Stimulated activated CD8-positive, alpha-beta memory T cell treated with anti-CD3 and anti-CD28 coated beads, Interleukin-15, amount 100 ng/mL, for 48 hours (primary cell): ENCODE measurements around the gene SIGLEC11.
"Not testable (repeated sequence)": the region's sequence is repeated elsewhere in the genome, so short reads cannot be mapped to it uniquely, and the experiment has no call there.

Source experiments
- DNase-seq, 2 donors: peaks; one replicate each; pipeline ENCODE4 v3.0.0-alpha.2; 2020; ENCODE audit warnings: low read depth in 2 of 2

Gene SIGLEC11

DNA sequence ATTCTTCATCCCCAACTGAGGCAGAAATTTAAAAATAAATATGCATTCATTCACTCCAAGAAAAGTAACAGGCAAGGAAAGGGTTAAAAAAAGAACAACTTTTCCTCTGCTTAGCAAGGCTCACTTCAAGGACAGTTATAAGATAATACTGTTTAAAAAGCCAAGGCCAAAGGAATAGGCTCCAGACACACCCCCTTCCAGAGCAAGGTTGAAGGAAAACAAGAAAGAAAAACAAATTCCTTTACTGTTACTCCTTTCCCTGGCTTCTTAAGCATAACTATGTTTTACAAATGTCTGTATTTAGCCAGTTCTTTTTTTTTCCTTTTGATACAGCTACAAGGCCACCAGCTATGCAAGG, 8.5 kb downstream of the SIGLEC11 start:
- DNase-seq = no peak

DNA sequence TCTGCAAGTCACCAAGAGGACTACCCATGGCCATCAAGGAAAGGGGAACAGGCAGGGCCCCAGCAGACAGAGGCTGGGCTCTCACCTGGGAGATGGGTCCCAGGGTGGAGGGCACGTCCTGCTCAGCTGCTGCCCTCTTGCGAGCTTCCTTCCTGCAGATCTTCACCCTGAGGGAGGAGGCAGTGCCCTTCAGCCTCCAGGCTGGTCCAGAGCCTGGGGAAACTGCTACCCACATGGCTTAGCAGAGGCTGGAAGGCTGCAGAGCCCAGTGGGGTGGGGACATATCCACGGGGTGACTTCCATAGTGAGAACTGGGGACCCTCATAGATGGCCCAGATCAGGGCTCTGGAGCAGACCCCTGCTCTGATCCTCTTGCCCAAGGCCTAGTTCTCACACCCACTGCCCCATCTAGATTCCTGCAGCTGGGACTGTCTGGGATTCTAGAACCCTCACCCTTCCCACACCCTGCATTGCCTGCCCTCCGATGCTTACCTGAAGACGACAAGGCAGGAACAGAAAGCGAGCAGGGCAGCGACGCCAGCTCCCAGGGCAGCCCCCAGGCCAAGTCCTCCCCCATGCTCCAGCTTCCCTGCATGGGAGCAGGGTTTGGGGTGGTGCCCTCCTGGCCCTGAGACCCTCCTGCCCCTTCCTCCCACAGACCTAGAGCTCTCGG, 9.0 kb downstream of the SIGLEC11 start:
- no peak for DNase-seq

DNA sequence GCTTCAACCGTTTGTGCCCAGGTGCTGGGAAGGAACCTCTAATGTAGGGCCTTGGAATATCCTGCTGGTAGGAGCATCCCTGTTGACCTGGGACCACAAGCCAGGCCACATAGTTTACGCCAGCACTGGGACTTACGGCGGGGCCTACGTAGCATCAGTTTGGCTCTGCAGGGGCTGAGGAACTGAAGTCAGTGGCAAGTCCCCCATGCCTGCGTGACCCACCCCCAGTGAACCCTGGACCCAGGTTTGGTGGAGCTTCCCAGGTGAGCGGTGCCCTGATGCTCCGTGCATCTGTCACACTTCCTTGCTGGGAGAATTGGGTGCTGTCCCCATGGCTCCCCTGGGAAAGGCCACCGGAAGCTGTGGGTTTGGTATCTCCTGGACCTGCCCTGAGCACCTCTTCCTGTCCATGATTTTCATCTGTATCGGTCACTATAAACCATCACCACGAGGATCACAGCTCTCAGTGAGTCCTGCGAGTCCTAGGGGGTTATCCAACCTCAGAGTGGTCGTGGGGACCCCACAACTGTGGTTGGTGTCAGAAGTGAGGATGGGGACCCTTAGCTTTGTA, 9.9 kb downstream of the SIGLEC11 start:
- no peak for DNase-seq

DNA sequence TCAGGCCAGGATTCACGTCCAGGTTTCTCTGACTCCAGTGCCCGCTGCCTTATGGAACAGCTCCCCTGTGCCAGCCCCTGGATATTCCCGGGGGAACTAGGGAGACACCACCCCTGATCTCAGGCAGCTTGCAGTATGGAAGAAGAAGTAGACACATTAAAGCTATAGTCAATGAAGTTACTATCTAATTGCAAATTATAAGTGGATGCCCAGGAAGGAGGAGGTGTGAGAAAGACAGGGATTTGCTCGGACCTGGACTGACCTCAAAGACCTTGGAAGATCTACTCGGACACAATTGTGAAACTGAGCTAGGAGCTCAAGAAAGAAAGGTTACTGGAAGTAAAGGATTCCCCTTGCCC, 10.4 kb downstream of the SIGLEC11 start:
- DNase-seq = no peak

DNA sequence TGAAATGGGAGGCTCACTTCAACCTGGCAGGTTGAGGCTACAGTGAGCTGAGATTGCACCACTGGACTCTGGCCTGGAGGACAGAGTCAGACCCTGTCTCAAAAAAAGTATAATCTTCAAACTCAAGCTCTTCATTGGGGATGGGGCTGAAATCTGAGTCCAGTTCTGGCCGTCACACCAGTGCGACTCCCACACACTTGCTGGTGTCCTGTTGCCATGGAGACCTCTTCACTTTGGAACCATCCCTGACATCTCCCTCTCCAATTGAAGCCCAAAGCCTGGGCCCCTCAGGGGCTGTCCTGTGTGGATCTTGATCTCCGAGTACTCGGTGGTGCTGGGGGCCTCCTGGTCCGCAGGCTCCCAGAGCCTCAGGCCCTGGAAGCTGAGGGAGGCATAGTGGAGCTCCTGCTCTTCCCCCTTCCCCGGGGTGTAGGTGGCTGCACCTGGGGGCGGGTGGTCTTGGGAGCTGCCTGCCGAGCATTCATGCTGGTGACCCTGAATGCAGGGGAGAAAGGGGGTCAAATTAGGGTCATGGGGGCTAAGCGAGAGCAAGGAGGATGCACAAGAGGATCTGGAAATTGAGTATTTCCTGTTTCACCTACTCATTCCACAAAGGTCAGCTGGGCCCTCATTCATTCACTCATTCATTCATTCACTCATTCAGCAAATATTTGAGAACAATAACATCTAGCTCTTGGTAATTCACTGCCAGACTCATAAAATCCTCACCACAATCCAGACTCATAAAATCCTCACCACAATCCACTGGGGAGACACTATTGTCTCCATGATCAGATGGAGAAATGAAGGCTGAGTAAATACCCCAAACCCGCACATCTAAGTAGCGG, 11.0 kb downstream of the SIGLEC11 start:
- no peak for DNase-seq

DNA sequence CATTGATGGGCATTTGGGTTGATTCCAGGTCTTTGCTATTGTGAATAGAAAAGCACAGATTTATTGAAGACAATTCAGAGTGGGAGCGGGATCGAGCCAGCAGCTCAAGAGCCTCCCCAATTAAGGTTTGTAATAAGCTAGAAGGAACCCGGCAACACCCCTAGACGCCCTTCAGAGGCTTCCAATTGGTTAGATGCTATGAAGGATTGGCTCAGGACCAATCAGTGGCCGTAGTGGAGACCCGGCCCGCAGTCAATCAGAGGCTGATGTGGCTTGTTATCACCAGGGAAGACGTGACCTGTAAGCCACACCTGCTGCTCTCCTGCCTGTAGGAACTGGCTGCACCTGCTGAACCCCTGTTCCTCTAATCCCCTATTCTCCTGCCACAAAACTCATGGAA, 14.6 kb downstream of the SIGLEC11 start:
- no peak for DNase-seq

DNA sequence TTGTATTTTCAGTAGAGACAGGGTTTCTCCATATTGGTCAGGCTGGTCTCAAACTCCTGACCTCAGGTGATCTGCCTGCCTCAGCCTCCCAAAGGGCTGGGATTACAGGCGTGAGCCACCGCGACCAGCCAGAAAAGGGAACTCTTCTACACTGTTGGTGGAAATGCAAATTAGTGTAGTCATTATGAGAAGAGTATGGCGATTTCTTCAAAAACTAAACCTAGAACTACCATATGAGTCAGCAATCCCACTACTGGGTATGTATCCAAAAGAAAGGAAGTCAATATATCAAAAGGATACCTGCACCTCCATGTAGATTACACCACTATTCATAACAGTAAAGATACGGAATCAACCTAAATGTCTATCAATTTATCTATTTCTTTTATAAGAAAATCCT, 16.4 kb downstream of the SIGLEC11 start:
- DNase-seq = not testable (repeated sequence)

DNA sequence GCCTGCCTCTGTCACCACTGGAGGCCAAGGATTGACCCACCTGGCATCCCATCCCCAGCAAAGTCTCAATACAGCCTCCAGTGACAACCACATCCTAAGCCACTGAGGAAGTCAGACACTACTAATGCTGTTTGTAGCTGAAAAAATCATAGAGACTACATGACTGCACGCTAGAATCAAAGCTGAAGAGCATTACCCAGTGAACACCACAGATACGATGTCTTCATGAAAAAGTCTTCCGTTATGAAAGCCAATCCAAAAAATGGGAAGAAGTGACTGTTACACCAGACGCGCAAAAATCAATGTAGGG, 20.5 kb downstream of the SIGLEC11 start:
- no peak for DNase-seq

DNA sequence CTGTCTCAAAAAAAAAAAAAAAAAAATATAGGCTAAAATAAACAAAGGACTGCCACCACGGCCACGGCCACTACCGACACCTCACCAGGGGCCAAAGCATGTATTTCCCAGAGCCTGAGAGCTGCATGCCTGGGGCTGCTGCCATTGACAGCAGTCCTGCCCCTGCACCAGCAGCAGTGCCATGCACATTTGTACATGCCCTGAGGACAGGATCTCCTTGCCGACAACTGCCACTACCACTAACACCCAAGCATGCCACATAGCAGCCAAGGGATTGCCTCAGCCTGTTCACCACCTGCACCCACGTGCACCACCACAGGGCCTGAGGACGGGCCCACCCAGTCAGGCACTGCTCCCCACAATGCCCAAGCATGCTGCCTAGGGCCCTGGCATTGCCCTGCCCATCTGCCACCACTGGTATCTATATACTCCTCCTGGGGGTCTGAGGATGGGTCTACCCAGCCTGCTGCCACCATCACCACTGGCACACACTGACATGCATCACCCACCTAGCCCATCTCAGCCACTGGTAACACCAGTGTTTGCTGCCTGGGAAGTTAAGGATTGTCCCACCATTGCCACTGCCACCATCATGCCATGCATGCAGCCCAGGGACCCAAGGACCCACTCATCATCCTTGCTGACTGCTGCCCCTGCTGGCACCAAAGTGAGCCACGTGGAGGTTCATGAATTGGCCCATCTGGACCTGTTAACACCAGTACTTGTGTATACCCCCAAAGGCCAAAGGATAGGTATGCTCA, 21.1 kb downstream of the SIGLEC11 start:
- no peak for DNase-seq

DNA sequence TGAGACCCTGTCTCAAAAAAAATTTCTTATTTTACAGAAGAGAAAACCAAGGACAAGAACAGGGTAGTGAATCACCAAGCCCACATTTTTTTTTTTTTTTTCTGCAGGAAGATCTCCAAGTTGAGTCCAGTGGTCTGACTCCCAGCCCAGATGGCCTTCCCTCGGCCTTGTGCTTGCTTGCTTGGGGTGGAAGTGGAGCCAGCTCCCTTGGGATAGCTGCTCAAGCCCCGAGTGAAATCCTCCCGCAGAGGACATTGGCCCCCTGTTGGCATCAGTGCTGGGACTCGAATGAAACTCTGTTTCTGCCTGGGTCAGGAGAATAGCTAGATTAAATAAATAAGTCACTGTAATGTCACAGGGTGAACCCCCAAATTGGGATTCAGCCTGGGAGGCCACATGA, 22.3 kb downstream of the SIGLEC11 start:
- no peak for DNase-seq

DNA sequence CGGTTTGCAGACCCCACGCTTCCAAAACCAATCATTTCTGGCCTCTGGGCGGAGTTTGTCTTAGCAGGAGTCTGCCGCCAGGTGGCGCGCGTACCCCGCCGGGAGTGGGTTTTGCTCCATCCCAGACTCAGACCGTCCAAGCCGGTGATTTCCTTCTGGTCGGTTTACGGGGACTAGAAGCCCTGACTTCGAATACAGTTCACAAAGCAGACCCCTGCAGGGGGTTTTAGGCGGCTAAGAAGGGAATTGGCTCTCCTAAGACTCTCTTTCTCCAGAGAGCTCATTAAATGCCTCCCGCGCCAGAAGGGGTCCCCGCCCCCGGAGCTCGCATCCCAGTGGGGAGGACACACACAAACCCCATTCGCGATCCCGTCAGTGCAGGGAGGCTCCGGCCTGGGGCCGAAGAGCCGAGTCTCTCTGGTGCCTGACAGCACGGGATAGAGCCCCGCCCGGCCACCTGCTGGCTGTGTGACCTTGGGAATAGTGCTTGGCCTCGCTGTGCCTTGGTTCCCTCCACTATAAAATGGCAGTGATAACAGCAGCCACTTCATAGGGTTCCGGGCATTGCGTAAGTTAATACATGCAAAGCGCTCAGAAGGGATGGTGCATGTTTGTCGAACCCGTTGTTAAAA, 23.1 kb downstream of the SIGLEC11 start:
- peak; percentile 62 for DNase-seq

DNA sequence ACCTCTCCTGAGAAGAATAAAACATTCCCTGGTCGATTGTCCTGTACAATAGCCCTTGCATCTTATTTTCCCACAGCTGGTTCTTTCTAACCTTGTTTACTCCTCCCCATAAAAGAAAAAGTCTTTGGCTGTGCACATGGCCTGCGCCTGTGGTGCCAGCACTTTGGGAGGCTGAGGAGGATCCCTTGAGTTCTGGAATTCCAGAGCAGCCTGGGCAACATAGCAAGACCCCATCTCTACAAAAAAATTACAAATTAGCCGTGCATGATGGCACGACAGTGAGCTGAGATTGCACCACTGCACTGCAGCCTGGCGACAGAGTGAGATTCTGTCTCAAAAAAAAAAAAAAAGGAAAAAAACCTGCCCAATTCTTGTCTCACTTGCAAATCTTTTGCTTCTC, 24.4 kb downstream of the SIGLEC11 start:
- DNase-seq = no peak

DNA sequence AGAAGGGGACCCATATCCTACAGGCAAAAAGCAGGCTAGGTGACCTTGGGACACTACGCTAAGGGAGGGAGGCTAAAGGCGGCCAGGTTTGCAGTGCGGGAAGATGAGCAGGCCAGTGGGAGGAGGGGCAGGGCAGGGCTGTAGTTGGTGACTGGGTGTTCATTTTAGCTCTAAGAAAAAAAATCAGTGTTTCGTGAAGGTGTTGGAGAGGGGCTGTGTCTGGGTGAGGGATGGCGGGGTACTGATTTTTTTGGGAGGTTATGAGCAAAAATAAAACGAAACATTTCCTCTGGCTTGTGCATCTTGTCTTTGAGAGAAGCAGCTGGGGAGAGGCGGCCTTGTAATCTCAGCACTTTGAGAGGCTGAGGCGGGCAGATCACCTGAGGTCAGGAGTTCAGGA, 27.3 kb downstream of the SIGLEC11 start:
- DNase-seq = no peak

DNA sequence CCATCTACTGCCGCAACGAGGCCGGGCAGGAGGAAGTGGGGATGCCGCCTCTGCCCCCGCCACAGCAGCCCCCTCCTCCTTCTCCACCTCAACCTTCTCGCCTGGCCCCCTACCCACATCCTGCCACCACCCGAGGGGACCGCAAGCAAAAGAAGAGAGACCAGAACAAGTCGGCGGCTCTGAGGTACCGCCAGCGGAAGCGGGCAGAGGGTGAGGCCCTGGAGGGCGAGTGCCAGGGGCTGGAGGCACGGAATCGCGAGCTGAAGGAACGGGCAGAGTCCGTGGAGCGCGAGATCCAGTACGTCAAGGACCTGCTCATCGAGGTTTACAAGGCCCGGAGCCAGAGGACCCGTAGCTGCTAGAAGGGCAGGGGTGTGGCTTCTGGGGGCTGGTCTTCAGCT, 28.2 kb downstream of the SIGLEC11 start:
- peak in 1 of 2 donors; percentile 27 for DNase-seq

DNA sequence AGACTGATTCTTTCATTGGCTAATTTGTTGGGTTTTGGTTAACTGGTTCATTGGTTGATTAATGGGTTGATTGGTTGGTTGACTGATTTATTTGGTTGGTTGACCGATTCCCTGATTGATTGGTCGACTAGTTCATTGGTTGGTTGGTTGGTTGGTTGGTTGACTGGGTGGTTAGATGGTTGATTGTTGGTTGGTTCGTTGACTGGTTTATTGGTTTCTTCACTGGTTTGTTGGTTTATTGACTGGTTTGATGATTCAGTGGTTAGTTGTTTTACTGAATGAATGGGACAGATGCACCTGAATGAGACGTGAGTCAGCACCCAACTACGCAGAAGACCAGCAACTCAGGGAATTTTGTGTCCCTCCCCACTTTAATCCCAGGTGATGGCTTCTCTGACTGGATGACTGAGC, 28.9 kb downstream of the SIGLEC11 start:
- DNase-seq = no peak

DNA sequence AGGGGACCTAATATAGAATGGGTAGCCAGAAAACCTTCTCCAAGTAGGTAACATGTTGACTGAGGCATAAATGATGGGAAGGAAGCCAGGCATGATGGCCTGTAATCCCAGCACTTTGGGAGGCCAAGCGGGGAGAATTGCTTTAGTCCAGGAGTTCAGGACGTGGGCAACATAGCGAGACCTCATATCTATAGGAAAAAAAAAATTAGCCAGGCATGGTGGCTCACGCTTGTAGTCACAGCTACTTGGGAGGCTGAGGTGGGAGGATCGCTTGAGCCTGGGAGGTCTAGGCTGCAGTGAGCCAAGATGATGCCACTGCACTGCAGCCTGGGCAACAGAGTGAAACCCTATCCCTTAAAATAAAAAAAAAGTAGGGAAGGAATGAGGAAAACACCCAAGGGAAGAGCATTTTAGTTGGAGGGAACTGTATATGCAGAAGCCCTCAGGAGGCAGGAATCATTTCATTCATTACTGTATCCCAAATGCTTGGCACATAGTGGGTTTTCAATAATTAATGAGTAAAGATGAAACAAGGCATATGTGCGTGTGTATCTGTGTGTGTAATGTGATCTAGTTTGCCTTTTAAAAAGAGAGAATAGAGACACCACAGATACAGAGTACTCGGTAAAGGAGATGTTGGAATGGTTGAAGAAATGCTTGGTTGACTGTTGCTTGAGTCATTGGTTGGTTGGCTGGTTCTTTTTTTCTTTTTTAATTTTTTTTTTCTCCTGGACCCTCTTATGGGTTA, 29.5 kb downstream of the SIGLEC11 start:
- no peak for DNase-seq

DNA sequence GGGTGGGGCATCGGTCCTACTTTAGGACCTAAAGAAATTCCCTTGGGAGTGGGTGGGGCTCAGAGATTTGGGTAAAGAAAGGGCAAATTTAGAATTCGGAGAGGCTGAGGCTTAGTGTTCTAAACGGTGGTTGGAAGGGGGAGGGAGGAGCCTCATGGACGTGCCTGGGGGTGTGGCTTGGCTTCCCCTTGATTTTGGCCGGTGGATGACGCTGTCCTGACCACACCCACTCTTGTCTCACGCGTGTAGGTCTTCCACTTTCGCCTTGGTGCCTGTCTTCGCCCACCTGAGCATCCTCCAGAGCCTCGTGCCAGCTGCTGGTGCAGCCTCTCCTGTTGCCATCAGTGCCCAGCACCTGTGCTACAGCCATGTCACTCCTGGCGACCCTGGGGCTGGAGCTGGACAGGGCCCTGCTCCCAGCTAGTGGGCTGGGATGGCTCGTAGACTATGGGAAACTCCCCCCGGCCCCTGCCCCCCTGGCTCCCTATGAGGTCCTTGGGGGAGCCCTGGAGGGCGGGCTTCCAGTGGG, 30.4 kb downstream of the SIGLEC11 start:
- no peak for DNase-seq

DNA sequence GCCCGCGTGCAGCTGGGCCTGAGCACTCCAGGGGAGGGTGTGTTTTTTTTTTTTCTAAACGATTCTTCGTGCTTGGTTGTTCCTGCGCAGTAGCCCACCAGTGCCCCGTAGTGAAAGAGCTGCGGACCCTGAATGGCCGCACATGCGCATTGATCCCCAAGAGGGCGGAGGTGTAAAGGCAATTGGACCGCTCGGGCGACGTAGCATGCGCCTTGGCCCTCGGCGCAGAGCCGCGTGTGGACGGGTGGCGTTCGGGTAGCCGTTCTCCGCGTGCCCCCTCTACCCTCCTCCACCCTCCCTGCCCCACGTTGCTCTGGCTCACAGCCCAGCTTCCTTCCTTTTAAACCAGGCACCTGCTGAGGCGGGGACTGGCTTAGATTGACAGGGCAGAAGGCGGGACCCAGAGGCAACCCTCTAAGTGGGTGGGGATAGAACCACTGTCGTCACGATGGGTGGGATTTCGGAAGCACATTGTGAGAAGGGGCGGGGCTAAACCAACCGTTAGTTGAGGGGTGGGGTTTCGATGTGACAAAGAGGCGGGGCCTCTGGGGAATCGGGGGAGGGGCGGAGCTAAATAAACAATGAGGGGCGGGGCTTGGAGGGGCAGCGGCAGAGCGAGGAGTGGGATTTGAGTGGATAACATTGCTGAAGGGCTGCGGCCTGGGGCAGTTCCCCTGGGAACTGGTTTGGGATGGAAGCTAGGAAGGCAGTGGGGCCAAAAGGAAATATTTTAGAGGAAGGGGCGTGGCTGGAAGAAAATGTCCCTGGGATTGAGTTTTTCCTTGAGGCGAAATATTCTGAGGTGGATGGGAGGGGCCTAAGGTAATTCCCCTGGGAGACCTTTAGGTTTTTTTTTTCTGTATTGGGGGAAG, 31.1 kb downstream of the SIGLEC11 start:
- peak; percentile 86 for DNase-seq

DNA sequence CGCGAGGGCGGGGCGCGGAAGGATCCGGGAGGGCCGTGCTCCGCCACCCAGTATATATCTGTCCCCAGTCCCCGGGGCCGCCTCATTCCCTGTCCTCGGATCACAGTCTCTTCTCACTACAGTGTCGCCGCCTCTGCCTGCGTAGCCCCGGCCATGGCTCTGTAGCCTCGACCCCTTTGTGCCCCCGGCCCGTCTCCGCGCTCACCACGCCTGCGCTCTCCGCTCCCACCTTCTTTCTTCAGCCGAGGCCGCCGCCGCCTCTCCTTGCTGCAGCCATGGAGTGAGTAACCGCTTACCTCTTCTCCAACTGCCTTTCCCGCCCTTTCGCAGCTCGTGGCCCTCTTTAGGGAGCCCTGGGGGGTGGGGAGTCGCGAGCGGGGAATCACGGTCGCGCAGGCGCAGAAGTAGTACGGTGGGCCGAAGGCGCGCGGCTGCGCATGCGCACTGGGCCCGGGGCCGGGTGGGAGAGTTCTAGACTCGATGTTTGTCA, 31.8 kb downstream of the SIGLEC11 start, which contains the start of the genes ATF5 and NUP62:
TSS of gene ATF5 (plus strand) at position 85 of the 490 bp plus-strand sequence. CDS start 1,646 bp downstream, outside the sequence.
TSS of gene NUP62 (minus strand) at position 384 of the 490 bp plus-strand sequence. CDS start 19,697 bp downstream, outside the sequence.
- DNase-seq = peak; percentile 87 to 89
